Endometrium (tissue), 2 donors: ENCODE measurements around the gene UQCC5.

Experiments used
- FAIRE-seq: peaks from 2 replicates; lab custom pipeline; 2012; peaks lifted over from hg19 to GRCh38; lab: Jason Lieb, UNC
- donor health status: control.
- donor health status: control.

The UQCC5 gene

DNA sequence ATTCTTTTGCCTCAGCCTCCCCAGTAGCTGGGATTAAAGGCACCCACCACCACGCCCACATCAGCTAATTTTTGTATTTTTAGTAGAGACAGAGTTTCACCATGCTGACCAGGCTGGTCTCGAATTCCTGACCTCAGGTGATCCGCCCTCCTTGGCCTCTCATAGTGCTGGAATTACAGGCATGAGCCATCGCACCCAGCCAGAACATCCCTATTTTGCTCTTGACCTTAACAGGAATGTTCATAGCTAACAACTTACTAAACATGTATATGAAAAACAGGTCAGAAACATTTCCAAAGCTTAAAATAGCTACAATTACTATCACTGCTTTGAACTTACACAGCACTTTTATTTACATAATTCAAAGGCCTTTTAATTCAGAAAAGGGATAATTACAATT, 33.7 kb downstream of the UQCC5 start:
- no peak for FAIRE-seq

- FAIRE-seq, result no peak
Measured at GRCh38 chr3:52572221-52572620, 35.8 kb downstream of the UQCC5 start.

DNA sequence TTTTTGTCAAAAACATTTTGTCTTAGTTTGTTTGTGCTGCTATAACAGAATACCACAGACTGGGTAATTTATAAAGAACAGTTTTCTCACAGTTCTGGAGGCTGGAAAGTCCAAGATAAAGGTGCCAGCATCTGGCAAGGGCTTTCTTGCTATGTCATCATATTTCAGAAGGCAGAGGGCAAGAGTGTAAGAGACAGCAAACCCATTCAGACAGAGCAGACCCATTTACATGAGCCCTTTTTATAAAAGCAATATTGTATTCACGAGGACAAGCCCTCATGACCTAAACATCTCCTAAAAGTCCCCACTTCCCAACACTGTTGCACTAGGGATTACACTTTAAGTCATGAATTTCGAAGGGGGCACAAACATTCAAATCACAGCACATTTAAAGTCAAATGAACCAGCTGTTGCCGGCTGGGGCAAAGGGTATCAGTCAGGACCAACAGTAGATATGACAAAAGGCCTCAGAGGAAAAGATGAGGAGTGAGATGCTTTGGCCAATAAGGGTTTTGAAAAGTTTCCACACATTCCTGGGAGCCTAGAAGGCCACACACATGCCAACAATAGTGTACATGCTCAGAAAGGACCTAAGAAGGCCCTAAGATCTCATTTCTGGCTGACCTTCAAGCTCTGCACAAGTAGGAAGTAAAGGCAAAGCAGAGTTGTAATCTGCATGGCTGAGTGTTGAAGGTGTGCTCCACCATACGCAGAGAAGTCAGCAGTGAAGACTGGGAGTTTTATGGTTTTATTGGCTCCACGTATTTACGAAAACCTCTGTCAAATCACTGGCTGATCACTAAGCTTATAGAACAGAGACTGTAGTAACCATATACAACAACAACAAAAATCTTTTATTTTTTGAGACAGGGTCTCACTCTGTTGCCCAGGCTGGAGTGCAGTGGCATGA, 37.9 kb downstream of the UQCC5 start:
- FAIRE-seq, result no peak
